Measurements from ENCODE around the gene CYP2C9. TPM values are rescaled to one million over a fixed set of nuclear protein-coding genes. Genes with fewer than 3 reads are reported as not detected.
"Not testable (repeated sequence)": the region's sequence is repeated elsewhere in the genome, so short reads cannot be mapped to it uniquely, and the experiment has no call there.

Gene CYP2C9
- polyA plus RNA-seq, 2 of the 4 experiments (the other 2 are of a cell fraction) = 0.10 to 0.12 TPM

GRCh38 chr10:94902080-94902479, 36.4 kb upstream of the CYP2C9 start:
- POLR2A ChIA-PET = interaction anchor here (0.6 kb wide), 1 partner anchor 333 kb away, joined by 5 read pairs; no protein-coding TSS in a partner anchor
- Histone ChIP-seq H3K9me3 (peaks cover 16% of the 10 kb centered on the region; the same call in 2 of the 3 replicates), H3K4me3 (no peak overlapping the region), H3K4me1 (peaks cover 37% of the 10 kb centered on the region), H3K4me2 (peak overlapping the region; percentile 73), H3K27ac (peak overlapping the region; percentile 84 to 88)
- ATAC-seq = peak; percentile 51; a peak in 4 of 6 replicates
- CTCF ChIA-PET = no interaction called here
- WGBS (ENCODE audit: missing lambda C conversion rate) = 41% methylated on average over 1 of the region's 1 CpG
- TF ChIP-seq KDM5A (IDR thresholded peaks at IDR 0.05) (no peak), TP53 (CRISPR knock-in tag; IDR thresholded peaks at IDR 0.05) (no peak), FOXS1 (CRISPR knock-in tag; IDR thresholded peaks at IDR 0.05) (no peak), MAFK (IDR thresholded peaks at IDR 0.05; ENCODE audit: partially characterized antibody) (no peak), ZNF302 (CRISPR knock-in tag; IDR thresholded peaks at IDR 0.05) (no peak), SMC3 (IDR thresholded peaks at IDR 0.05) (no peak), NPAS2 (CRISPR knock-in tag; IDR thresholded peaks at IDR 0.05; ENCODE audit: borderline replicate concordance) (no peak), HOXB13 (CRISPR knock-in tag; IDR thresholded peaks at IDR 0.05; ENCODE audit: low read depth) (no peak), EP300 (IDR thresholded peaks at IDR 0.05) (no peak), RAD21 (conservative IDR thresholded peaks at IDR 0.05 in 1 of 2, IDR thresholded peaks at IDR 0.05 in 1 of 2) (no peak), CTCF (IDR thresholded peaks at IDR 0.05) (no peak), ZFP36 (IDR thresholded peaks at IDR 0.05; ENCODE audit: borderline replicate concordance, partially characterized antibody) (no peak), CBX2 (IDR thresholded peaks at IDR 0.05; ENCODE audit: borderline replicate concordance, low read depth) (no peak), MAZ (IDR thresholded peaks at IDR 0.05; ENCODE audit: borderline replicate concordance, low read depth, low read length) (no peak), FOSB (CRISPR knock-in tag; IDR thresholded peaks at IDR 0.05) (no peak), RFX5 (IDR thresholded peaks at IDR 0.05) (no peak), ESRRA (IDR thresholded peaks at IDR 0.05; ENCODE audit: borderline replicate concordance, low read length) (no peak), MAX (IDR thresholded peaks at IDR 0.05) (no peak), NFE2L2 (conservative IDR thresholded peaks at IDR 0.05; ENCODE audit: low read length) (no peak)
- TF ChIP-seq, protein P1, sequence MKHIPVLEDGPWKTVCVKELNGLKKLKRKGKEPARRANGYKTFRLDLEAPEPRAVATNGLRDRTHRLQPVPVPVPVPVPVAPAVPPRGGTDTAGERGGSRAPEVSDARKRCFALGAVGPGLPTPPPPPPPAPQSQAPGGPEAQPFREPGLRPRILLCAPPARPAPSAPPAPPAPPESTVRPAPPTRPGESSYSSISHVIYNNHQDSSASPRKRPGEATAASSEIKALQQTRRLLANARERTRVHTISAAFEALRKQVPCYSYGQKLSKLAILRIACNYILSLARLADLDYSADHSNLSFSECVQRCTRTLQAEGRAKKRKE (CRISPR knock-in tag; IDR thresholded peaks at IDR 0.05; ENCODE audit: low read depth) = no peak
- FAIRE-seq = no peak
- no peak for DNase-seq (ENCODE audit: low read depth in 1 of 2, low spot score in 1 of 2)

DNA sequence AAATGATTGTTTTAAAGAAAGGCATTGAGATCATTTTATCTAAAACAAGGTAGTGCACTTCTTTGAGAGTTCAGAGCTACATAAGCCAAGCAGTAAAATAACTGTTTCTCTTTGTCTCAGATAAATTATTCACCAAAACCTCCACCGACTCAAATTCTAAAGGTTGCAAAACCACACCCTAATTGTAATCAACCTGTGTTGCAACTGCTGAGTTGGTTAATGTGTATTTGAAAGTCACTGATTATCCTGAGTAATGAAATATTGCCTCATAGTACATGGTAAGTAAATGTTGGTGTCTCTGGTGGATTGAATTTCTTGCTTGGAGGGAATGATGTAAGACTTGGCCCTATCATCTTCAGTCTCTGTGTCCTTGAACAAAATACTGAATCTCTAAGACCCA, 35.9 kb upstream of the CYP2C9 start:
- peak; percentile 86 to 98 for ATAC-seq
- POLR2A ChIA-PET = interaction anchor here (0.6 kb wide), 1 partner anchor 333 kb away, joined by 5 read pairs; no protein-coding TSS in a partner anchor
- FAIRE-seq = peak; percentile 96

DNA sequence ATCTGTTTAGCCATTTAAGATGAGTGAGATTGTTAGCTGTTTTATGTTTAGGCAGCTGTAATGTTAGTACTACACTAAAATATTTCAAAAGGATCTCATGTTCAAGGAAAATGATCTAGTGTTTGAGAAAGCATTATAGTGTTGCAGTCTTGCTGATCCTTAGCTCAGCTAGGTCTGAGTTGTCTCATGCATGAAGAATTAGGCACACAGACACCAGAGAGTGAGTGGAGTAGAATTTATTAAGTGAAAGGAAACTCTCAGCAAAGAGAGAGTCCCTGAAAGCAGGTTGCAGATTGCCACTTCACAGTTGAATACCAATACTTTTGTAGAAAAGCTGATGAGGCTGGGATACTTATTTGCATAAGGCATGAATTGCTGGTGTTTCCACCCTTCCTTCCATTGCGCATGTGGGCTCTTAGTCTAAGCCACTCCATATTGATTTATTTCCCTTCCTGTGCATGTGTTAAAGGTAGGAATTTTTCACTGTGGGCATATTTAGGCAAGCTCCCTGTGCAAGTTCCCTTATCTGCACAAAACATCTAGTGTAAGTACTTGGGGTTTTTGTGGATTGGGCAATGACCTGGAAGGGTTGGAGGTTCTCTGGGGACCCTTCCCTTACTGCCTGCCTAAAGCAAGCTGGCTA, 33.8 kb upstream of the CYP2C9 start:
- ATAC-seq = peak in 1 of 2 experiments; percentile 33; a peak in 1 of 6 replicates

More for the DNA sequence above, 35.9 kb upstream of the CYP2C9 start:
- Histone ChIP-seq H3K9me3 (peaks cover 21% of the 10 kb centered on the region; the same call in 2 of the 3 replicates), H3K4me3 (no peak overlapping the region), H3K4me1 (peaks cover 37% of the 10 kb centered on the region), H3K27ac (peak overlapping the region; percentile 84 to 88), H3K4me2 (peak overlapping the region; percentile 73)
- peak in 1 of 2 experiments; percentile 89 for DNase-seq (ENCODE audit: low read depth in 1 of 2, low spot score in 1 of 2)
- 0% methylated on average over 1 of the region's 1 CpG for WGBS (ENCODE audit: missing lambda C conversion rate)
- TF ChIP-seq EP300 (IDR thresholded peaks at IDR 0.05) (peak; percentile 91 to 93; a peak in 4 of 5 replicates), KDM5A (IDR thresholded peaks at IDR 0.05) (no peak), MAFK (IDR thresholded peaks at IDR 0.05; ENCODE audit: partially characterized antibody) (peak; percentile 32), SREBF2 (IDR thresholded peaks at IDR 0.05) (no peak), GATA3 (IDR thresholded peaks at IDR 0.05; ENCODE audit: borderline replicate concordance) (peak; percentile 77), JUN (IDR thresholded peaks at IDR 0.05) (peak; percentile 90 to 93), SMC3 (IDR thresholded peaks at IDR 0.05) (peak; percentile 66), FOSL2 (IDR thresholded peaks at IDR 0.05) (peak; percentile 72), FOSL2 (CRISPR knock-in tag; IDR thresholded peaks at IDR 0.05) (peak; percentile 65), RAD21 (conservative IDR thresholded peaks at IDR 0.05 in 1 of 2, IDR thresholded peaks at IDR 0.05 in 1 of 2) (peak; percentile 26 to 69), TP53 (CRISPR knock-in tag; IDR thresholded peaks at IDR 0.05) (no peak), HES2 (IDR thresholded peaks at IDR 0.05) (peak; percentile 99), ESRRA (IDR thresholded peaks at IDR 0.05; ENCODE audit: borderline replicate concordance, low read length) (no peak), CEBPB (IDR thresholded peaks at IDR 0.05) (peak; percentile 99 to 100), EHF (CRISPR knock-in tag; IDR thresholded peaks at IDR 0.05) (no peak), JUNB (IDR thresholded peaks at IDR 0.05) (peak; percentile 87)
- TF ChIP-seq, protein P2, sequence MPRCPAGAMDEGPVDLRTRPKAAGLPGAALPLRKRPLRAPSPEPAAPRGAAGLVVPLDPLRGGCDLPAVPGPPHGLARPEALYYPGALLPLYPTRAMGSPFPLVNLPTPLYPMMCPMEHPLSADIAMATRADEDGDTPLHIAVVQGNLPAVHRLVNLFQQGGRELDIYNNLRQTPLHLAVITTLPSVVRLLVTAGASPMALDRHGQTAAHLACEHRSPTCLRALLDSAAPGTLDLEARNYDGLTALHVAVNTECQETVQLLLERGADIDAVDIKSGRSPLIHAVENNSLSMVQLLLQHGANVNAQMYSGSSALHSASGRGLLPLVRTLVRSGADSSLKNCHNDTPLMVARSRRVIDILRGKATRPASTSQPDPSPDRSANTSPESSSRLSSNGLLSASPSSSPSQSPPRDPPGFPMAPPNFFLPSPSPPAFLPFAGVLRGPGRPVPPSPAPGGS (IDR thresholded peaks at IDR 0.05) = peak; percentile 97; the same call in 2 of the 3 replicates
- CTCF ChIA-PET = no interaction called here

More for the DNA sequence above, 33.8 kb upstream of the CYP2C9 start:
- POLR2A ChIA-PET, FAIRE-seq, H3K4me3 ChIP-seq, CTCF ChIA-PET: not testable (repeated sequence)
- Histone ChIP-seq H3K4me2 (peak overlapping the region; percentile 73), H3K4me1 (peaks cover 37% of the 10 kb centered on the region), H3K27ac (peak overlapping the region; percentile 84), H3K9me3 (peaks cover 41% of the 10 kb centered on the region)
- 69% methylated on average over 1 of the region's 1 CpG for WGBS (ENCODE audit: missing lambda C conversion rate)
- peak in 1 of 2 experiments; percentile 10 for DNase-seq (ENCODE audit: low read depth in 1 of 2, low spot score in 1 of 2)
